Measurements from ENCODE around the gene FAM9A.

The FAM9A gene

DNA sequence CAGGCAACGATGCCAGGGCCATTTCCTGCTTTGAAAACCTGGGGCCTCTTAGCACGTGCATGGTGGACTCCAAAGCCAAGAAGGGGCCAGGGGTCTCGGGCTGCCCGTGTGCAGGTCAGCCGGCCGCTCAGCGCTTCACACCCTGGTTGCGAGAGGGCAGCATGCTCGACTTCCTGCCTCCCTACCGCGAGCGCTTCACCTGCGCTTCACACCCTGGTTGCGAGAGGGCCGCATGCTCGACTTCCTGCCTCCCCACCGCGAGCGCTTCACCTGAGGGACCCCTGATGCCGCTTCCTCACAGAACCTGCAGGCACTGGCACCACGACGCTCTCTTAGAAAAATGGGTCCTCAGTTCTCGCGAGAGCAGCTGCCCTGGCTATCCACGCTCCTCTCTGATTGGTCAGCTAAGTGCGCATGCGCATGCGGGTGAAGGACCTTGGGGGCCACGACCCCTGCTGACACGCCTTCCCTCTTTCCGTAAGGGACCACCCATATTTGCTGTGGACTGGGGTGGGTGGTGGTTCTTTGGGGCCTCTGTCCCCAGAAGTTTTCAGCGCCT is at the start of gene FAM9A:
Gene FAM9A, minus strand, starts transcription at position 343 of the 559 bp plus-strand sequence. CDS start 1,212 bp downstream, outside the sequence.
- DNase-seq (ENCODE audit: low spot score in 2 of 2): no peak
- in situ Hi-C loops (cut with MboI; ENCODE audit: low sequenced_read_pairs): no loop called here
- Histone ChIP-seq H3K27me3 (ENCODE audit: low read depth) (no peaks in the 10 kb centered on the region), H3K4me1 (no peaks in the 10 kb centered on the region), H3K4me3 (no peak within 1 kb of the TSS), H3K36me3 (replicated peaks) (no peaks in the 10 kb centered on the region), H3K9me3 (no peaks in the 10 kb centered on the region)

GRCh38 chrX:8850478-8850877 is 49.3 kb upstream of the FAM9A start:
- Histone ChIP-seq H3K4me3 (no peak overlapping the region), H3K4me1 (no peaks in the 10 kb centered on the region), H3K27me3 (ENCODE audit: low read depth) (no peaks in the 10 kb centered on the region), H3K9me3 (no peaks in the 10 kb centered on the region), H3K36me3 (replicated peaks) (no peaks in the 10 kb centered on the region)
- in situ Hi-C loops (cut with MboI; ENCODE audit: low sequenced_read_pairs): no loop called here
- DNase-seq (ENCODE audit: low spot score in 2 of 2): no peak

- Histone ChIP-seq H3K9me3 (no peaks in the 10 kb centered on the region), H3K4me3 (no peak overlapping the region), H3K4me1 (no peaks in the 10 kb centered on the region), H3K27me3 (ENCODE audit: low read depth) (no peaks in the 10 kb centered on the region), H3K36me3 (replicated peaks) (no peaks in the 10 kb centered on the region)
- DNase-seq (ENCODE audit: low spot score in 2 of 2): no peak
- in situ Hi-C loops (cut with MboI; ENCODE audit: low sequenced_read_pairs): no loop called here
Observed at GRCh38 chrX:8849945-8850344, 48.8 kb upstream of the FAM9A start.

DNA sequence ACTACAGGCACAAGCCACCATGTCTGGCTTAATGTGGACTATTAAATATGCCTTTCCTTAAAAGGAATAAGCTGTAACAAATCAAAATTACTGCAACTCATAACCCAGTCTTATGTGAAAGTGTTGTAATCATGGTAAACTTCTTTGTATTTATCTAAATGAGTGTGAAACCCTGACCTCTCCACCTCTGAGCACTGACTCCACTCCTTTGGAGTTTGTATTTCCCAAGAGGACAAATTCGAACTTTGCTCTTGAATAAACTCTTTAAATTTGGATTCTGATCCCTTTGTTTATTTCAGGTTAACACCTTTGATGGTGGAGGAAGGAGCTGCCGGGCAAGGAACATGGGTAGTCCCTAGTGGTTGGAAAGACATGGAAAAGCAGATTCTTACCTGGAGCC is 48.3 kb upstream of the FAM9A start:
- H3K36me3 ChIP-seq (replicated peaks): no peaks in the 10 kb centered on the region
- no peaks in the 10 kb centered on the region for H3K27me3 ChIP-seq (ENCODE audit: low read depth)
- no peaks in the 10 kb centered on the region for H3K4me1 ChIP-seq
- in situ Hi-C loops (cut with MboI; ENCODE audit: low sequenced_read_pairs): no loop called here
- no peaks in the 10 kb centered on the region for H3K9me3 ChIP-seq
- DNase-seq (ENCODE audit: low spot score in 2 of 2): no peak
- H3K4me3 ChIP-seq: no peak overlapping the region

- DNase-seq (ENCODE audit: low spot score in 2 of 2): no peak
- H3K4me3 ChIP-seq: no peak overlapping the region
- in situ Hi-C loops (cut with MboI; ENCODE audit: low sequenced_read_pairs): no loop called here
Observed at GRCh38 chrX:8848911-8849310, 47.7 kb upstream of the FAM9A start.

DNA sequence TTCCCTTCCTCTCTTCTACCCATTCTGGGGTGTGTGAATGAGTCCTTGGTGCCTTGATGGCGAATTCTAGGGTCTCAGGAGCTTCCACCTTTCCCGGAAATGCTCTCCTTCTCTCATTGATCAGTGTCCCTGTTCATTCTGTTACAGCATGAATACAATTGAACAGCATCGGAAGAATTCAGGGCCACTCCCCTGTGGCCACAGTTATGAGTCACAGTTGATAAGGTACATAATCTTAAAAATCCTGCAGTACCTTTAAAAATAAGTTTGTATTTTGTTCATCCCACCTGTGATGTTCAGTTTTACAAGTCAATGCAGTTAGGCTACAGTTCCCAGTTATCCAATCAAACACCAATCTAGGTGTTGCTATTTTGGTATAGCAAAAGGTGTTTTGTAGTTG is 47.3 kb upstream of the FAM9A start:
- Histone ChIP-seq H3K4me3 (no peak overlapping the region), H3K36me3 (replicated peaks) (no peaks in the 10 kb centered on the region), H3K9me3 (no peaks in the 10 kb centered on the region), H3K27me3 (ENCODE audit: low read depth) (no peaks in the 10 kb centered on the region), H3K4me1 (no peaks in the 10 kb centered on the region)
- in situ Hi-C loops (cut with MboI; ENCODE audit: low sequenced_read_pairs): no loop called here
- DNase-seq (ENCODE audit: low spot score in 2 of 2): no peak

More at GRCh38 chrX:8848911-8849310, 47.7 kb upstream of the FAM9A start:
- no peaks in the 10 kb centered on the region for H3K4me1 ChIP-seq
- no peaks in the 10 kb centered on the region for H3K27me3 ChIP-seq (ENCODE audit: low read depth)
- H3K9me3 ChIP-seq: no peaks in the 10 kb centered on the region
- no peaks in the 10 kb centered on the region for H3K36me3 ChIP-seq (replicated peaks)

- in situ Hi-C loops (cut with MboI; ENCODE audit: low sequenced_read_pairs): no loop called here
- DNase-seq (ENCODE audit: low spot score in 2 of 2): no peak
- Histone ChIP-seq H3K4me3 (no peak overlapping the region), H3K27me3 (ENCODE audit: low read depth) (no peaks in the 10 kb centered on the region), H3K36me3 (replicated peaks) (no peaks in the 10 kb centered on the region), H3K4me1 (no peaks in the 10 kb centered on the region), H3K9me3 (no peaks in the 10 kb centered on the region)
Observed at GRCh38 chrX:8847360-8847759, 46.2 kb upstream of the FAM9A start.

GRCh38 chrX:8846266-8846665 is 45.1 kb upstream of the FAM9A start:
- Histone ChIP-seq H3K27me3 (ENCODE audit: low read depth) (no peaks in the 10 kb centered on the region), H3K4me3 (no peak overlapping the region), H3K36me3 (replicated peaks) (no peaks in the 10 kb centered on the region), H3K4me1 (no peaks in the 10 kb centered on the region), H3K9me3 (no peaks in the 10 kb centered on the region)
- in situ Hi-C loops (cut with MboI; ENCODE audit: low sequenced_read_pairs): no loop called here
- DNase-seq (ENCODE audit: low spot score in 2 of 2): no peak

- Histone ChIP-seq H3K4me3 (no peak overlapping the region), H3K36me3 (replicated peaks) (no peaks in the 10 kb centered on the region), H3K4me1 (no peaks in the 10 kb centered on the region), H3K27me3 (ENCODE audit: low read depth) (no peaks in the 10 kb centered on the region), H3K9me3 (no peaks in the 10 kb centered on the region)
- in situ Hi-C loops (cut with MboI; ENCODE audit: low sequenced_read_pairs): no loop called here
- DNase-seq (ENCODE audit: low spot score in 2 of 2): no peak
Observed at GRCh38 chrX:8845469-8845868, 44.3 kb upstream of the FAM9A start.

GRCh38 chrX:8845060-8845459 is 43.9 kb upstream of the FAM9A start:
- no peaks in the 10 kb centered on the region for H3K27me3 ChIP-seq (ENCODE audit: low read depth)

DNA sequence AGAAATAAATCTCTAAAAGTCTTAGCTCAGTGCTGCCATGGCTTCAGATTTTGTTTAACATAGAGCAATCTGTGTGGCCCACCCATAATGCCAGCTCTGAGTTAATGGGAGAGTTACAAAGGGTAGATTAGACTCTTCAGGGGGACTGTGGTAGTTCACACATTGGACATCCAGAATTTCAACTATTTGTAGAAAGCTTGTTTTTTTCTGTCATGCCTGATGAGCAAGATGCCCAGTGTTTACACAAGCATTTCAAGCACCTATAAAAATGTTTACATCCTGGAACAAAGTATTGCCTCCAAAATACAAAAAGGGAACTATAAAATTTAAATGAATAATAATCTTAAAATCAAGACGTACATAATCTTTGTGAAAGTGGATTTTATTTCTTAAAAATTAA is 43.0 kb upstream of the FAM9A start:
- DNase-seq (ENCODE audit: low spot score in 2 of 2): no peak
- no peaks in the 10 kb centered on the region for H3K9me3 ChIP-seq
- no peaks in the 10 kb centered on the region for H3K4me1 ChIP-seq
- no peak overlapping the region for H3K4me3 ChIP-seq
- in situ Hi-C loops (cut with MboI; ENCODE audit: low sequenced_read_pairs): no loop called here
- no peaks in the 10 kb centered on the region for H3K36me3 ChIP-seq (replicated peaks)
- no peaks in the 10 kb centered on the region for H3K27me3 ChIP-seq (ENCODE audit: low read depth)

More at GRCh38 chrX:8845060-8845459, 43.9 kb upstream of the FAM9A start:
- H3K9me3 ChIP-seq: no peaks in the 10 kb centered on the region
- H3K36me3 ChIP-seq (replicated peaks): no peaks in the 10 kb centered on the region
- no peak overlapping the region for H3K4me3 ChIP-seq
- H3K4me1 ChIP-seq: no peaks in the 10 kb centered on the region
- in situ Hi-C loops (cut with MboI; ENCODE audit: low sequenced_read_pairs): no loop called here
- DNase-seq (ENCODE audit: low spot score in 2 of 2): no peak

- Histone ChIP-seq H3K4me3 (no peak overlapping the region), H3K27me3 (ENCODE audit: low read depth) (no peaks in the 10 kb centered on the region), H3K9me3 (no peaks in the 10 kb centered on the region), H3K36me3 (replicated peaks) (no peaks in the 10 kb centered on the region), H3K4me1 (no peaks in the 10 kb centered on the region)
- DNase-seq (ENCODE audit: low spot score in 2 of 2): no peak
- in situ Hi-C loops (cut with MboI; ENCODE audit: low sequenced_read_pairs): no loop called here
Observed at GRCh38 chrX:8841911-8842310, 40.7 kb upstream of the FAM9A start.

DNA sequence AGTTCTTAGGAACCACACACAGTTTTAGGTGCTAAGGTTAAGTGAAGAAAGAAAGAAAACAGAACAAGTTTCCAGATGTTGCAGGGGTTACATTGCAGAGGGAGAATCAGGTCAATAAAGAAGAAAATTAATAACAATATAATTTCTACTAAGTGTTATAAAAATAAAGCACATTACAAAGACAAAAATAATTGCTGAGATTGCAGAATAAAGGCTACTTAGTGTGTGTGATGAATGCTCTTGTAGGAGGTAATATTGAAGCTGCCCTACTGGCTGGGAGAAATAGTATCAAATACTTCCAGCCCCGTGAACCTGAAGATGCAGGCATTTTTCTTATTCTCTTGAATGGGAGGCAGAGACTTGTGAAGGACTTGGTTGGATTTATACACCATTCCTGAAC is 33.2 kb upstream of the FAM9A start:
- Histone ChIP-seq H3K4me1 (no peaks in the 10 kb centered on the region), H3K9me3 (no peaks in the 10 kb centered on the region), H3K4me3 (no peak overlapping the region), H3K36me3 (replicated peaks) (no peaks in the 10 kb centered on the region), H3K27me3 (ENCODE audit: low read depth) (no peaks in the 10 kb centered on the region)
- in situ Hi-C loops (cut with MboI; ENCODE audit: low sequenced_read_pairs): no loop called here
- no peak for DNase-seq (ENCODE audit: low spot score in 2 of 2)

- Histone ChIP-seq H3K27me3 (ENCODE audit: low read depth) (no peaks in the 10 kb centered on the region; the same call in 1 of the 2 replicates), H3K4me1 (no peaks in the 10 kb centered on the region), H3K36me3 (replicated peaks) (no peaks in the 10 kb centered on the region), H3K4me3 (no peak overlapping the region), H3K9me3 (no peaks in the 10 kb centered on the region)
- in situ Hi-C loops (cut with MboI; ENCODE audit: low sequenced_read_pairs): no loop called here
- no peak for DNase-seq (ENCODE audit: low spot score in 2 of 2)
Observed at GRCh38 chrX:8832582-8833378, 31.6 kb upstream of the FAM9A start.

All from HAP-1 (cell line).